ENCODE results near the gene ITPR1.
"Not testable (repeated sequence)": the region's sequence is repeated elsewhere in the genome, so short reads cannot be mapped to it uniquely, and the experiment has no call there.

DNA sequence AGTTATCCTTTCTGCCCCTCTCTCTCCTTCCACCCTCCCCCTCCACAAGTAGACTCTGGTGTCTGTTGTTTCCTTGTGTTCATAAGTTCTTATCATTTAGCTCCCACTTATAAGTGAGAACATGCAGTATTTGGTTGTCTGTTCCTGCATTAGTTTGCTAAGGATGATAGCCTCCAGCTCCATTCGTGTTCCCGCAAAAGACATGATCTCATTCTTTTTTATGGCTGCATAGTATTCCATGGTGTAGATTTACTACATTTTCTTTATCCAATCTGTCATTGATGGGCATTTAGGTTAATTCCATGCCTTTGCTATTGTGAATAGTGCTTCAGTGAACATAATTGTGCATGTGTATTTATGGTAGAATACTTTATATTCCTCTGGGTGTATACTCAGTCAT lies 97.7 kb downstream of the ITPR1 start:
- TF ChIP-seq ZNF274 (IDR thresholded peaks at IDR 0.05; ENCODE audit: low read depth, low read length); YY1 (IDR thresholded peaks at IDR 0.05; ENCODE audit: insufficient read depth, insufficient read length): not testable (repeated sequence)
